ENCODE results near the gene CCR8.

The CCR8 gene

DNA sequence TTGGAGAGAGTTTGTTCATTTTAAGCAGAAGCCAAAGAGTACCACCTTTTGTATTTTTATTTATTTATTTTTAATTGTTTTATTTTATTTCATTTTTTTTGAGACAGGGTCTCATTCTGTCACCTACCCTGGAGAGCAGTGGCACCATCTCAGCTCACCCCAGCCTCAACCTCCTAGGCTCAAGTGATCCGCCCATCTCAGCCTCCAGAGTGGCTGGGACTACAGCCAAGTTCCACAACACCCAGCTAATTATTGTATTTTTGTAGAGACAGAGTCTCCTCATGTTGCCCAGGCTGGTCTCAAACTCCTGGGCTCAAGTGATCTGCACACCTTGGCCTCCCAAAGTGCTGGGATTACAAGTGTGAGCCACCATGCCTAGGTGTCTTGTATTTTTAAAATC, 9.6 kb downstream of the CCR8 start:
- Histone ChIP-seq H2BK5ac (ENCODE audit: low read length) (no peak overlapping the region), H2BK15ac (ENCODE audit: low read length) (no peak overlapping the region), H3K4me1 (ENCODE audit: control insufficient read depth in 2 of 2, insufficient read depth in 1 of 2, low read depth in 1 of 2, low read length in 2 of 2) (no peaks in the 10 kb centered on the region), H3K79me1 (ENCODE audit: low read depth, low read length) (no peaks in the 10 kb centered on the region), H3K14ac (ENCODE audit: low read length) (no peak overlapping the region), H2BK120ac (ENCODE audit: low read depth, low read length) (no peak overlapping the region), H2AFZ (ENCODE audit: low read length) (no peak overlapping the region), H3K18ac (ENCODE audit: low read length) (no peak overlapping the region), H3K23ac (ENCODE audit: low read depth, low read length, poor library complexity) (no peak overlapping the region), H3K27ac (replicated peaks; ENCODE audit: low read length) (no peak overlapping the region), H3K4me3 (ENCODE audit: low read length in 2 of 2) (no peak overlapping the region), H3K36me3 (replicated peaks in 1 of 2; ENCODE audit: control insufficient read depth in 2 of 2, insufficient read depth in 2 of 2, low read length in 2 of 2) (no peaks in the 10 kb centered on the region), H3K9ac (ENCODE audit: low read depth, low read length, poor library complexity) (no peak overlapping the region), H3K4ac (ENCODE audit: low read length) (no peak overlapping the region), H3K4me2 (ENCODE audit: insufficient read depth, low read length, poor library complexity, severe bottlenecking) (no peak overlapping the region), H2AK5ac (ENCODE audit: low read depth, low read length) (no peak overlapping the region), H3K9me3 (replicated peaks in 1 of 2; ENCODE audit: control insufficient read depth in 2 of 2, insufficient read depth in 1 of 2, low read depth in 1 of 2, low read length in 2 of 2) (no peaks in the 10 kb centered on the region), H3K27me3 (ENCODE audit: control insufficient read depth in 3 of 3, insufficient read depth in 3 of 3, low read depth in 1 of 3, low read length in 3 of 3) (no peaks in the 10 kb centered on the region), H4K8ac (ENCODE audit: low read depth, low read length) (no peak overlapping the region), H2BK12ac (ENCODE audit: low read length) (no peak overlapping the region), H4K91ac (ENCODE audit: low read depth, low read length, poor library complexity) (no peak overlapping the region)
- no CpG with 5 or more reads among the region's 1 CpG for WGBS, 2 donors (ENCODE audit: extremely low coverage in 2 of 2, insufficient read length in 2 of 2, insufficient replicate concordance in 1 of 2)
- no peak for DNase-seq (ENCODE audit: low spot score)

- H3K9me3 ChIP-seq (replicated peaks in 1 of 2; ENCODE audit: control insufficient read depth in 2 of 2, insufficient read depth in 1 of 2, low read depth in 1 of 2, low read length in 2 of 2) = no peaks in the 10 kb centered on the region
- no peak overlapping the region for H3K23ac ChIP-seq (ENCODE audit: low read depth, low read length, poor library complexity)
- no peaks in the 10 kb centered on the region for H3K36me3 ChIP-seq (replicated peaks in 1 of 2; ENCODE audit: control insufficient read depth in 2 of 2, insufficient read depth in 2 of 2, low read length in 2 of 2)
- H2BK120ac ChIP-seq (ENCODE audit: low read depth, low read length) = no peak overlapping the region
- H3K9ac ChIP-seq (ENCODE audit: low read depth, low read length, poor library complexity) = no peak overlapping the region
- no peak overlapping the region for H4K91ac ChIP-seq (ENCODE audit: low read depth, low read length, poor library complexity)
- H3K4me3 ChIP-seq (ENCODE audit: low read length in 2 of 2) = peak overlapping the region in 1 of 2 donors; percentile 54
- DNase-seq (ENCODE audit: low spot score) = no peak
- H4K8ac ChIP-seq (ENCODE audit: low read depth, low read length) = no peak overlapping the region
- H3K27ac ChIP-seq (replicated peaks; ENCODE audit: low read length) = no peak overlapping the region
- H3K4me1 ChIP-seq (ENCODE audit: control insufficient read depth in 2 of 2, insufficient read depth in 1 of 2, low read depth in 1 of 2, low read length in 2 of 2) = no peaks in the 10 kb centered on the region
- H3K4ac ChIP-seq (ENCODE audit: low read length) = no peak overlapping the region
- no peak overlapping the region for H2BK12ac ChIP-seq (ENCODE audit: low read length)
- no CpG with 5 or more reads among the region's 1 CpG for WGBS, 2 donors (ENCODE audit: extremely low coverage in 2 of 2, insufficient read length in 2 of 2, insufficient replicate concordance in 1 of 2)
- no peak overlapping the region for H2AK5ac ChIP-seq (ENCODE audit: low read depth, low read length)
- H3K18ac ChIP-seq (ENCODE audit: low read length) = no peak overlapping the region
- H2BK15ac ChIP-seq (ENCODE audit: low read length) = no peak overlapping the region
- no peak overlapping the region for H2BK5ac ChIP-seq (ENCODE audit: low read length)
- H3K4me2 ChIP-seq (ENCODE audit: insufficient read depth, low read length, poor library complexity, severe bottlenecking) = no peak overlapping the region
- H3K27me3 ChIP-seq (ENCODE audit: control insufficient read depth in 3 of 3, insufficient read depth in 3 of 3, low read depth in 1 of 3, low read length in 3 of 3) = no peaks in the 10 kb centered on the region
- no peaks in the 10 kb centered on the region for H3K79me1 ChIP-seq (ENCODE audit: low read depth, low read length)
- H2AFZ ChIP-seq (ENCODE audit: low read length) = no peak overlapping the region
- H3K14ac ChIP-seq (ENCODE audit: low read length) = no peak overlapping the region
Observed at GRCh38 chr3:39343076-39343717, 13.7 kb downstream of the CCR8 start.

DNA sequence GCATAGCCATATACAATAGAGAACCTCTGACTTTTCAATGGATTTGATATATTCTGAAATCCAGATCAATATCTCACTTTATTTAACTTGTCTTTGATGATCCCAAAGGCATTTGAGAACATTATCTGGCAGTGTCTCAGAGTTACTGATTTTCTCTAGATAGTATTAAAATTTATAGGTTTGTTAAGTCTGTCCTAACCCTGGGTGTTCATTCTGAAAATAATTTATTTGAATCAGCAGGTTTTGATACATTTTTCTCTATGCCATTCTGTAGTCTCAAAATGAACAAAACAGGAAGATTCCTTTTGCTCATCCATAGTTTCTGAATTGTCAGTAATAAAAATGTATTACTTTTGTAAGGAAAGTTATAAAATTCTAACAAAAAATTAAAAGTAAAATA, 14.3 kb downstream of the CCR8 start:
- Histone ChIP-seq H3K4ac (ENCODE audit: low read length) (no peak overlapping the region), H3K14ac (ENCODE audit: low read length) (no peak overlapping the region), H3K4me1 (ENCODE audit: control insufficient read depth in 2 of 2, insufficient read depth in 1 of 2, low read depth in 1 of 2, low read length in 2 of 2) (no peaks in the 10 kb centered on the region), H2AK5ac (ENCODE audit: low read depth, low read length) (no peak overlapping the region), H2BK120ac (ENCODE audit: low read depth, low read length) (no peak overlapping the region), H3K27ac (replicated peaks; ENCODE audit: low read length) (no peak overlapping the region), H3K9ac (ENCODE audit: low read depth, low read length, poor library complexity) (no peak overlapping the region), H2BK5ac (ENCODE audit: low read length) (no peak overlapping the region), H2BK12ac (ENCODE audit: low read length) (no peak overlapping the region), H3K36me3 (replicated peaks in 1 of 2; ENCODE audit: control insufficient read depth in 2 of 2, insufficient read depth in 2 of 2, low read length in 2 of 2) (no peaks in the 10 kb centered on the region), H2AFZ (ENCODE audit: low read length) (no peak overlapping the region), H4K91ac (ENCODE audit: low read depth, low read length, poor library complexity) (no peak overlapping the region), H3K4me2 (ENCODE audit: insufficient read depth, low read length, poor library complexity, severe bottlenecking) (no peak overlapping the region), H3K79me1 (ENCODE audit: low read depth, low read length) (no peaks in the 10 kb centered on the region), H3K18ac (ENCODE audit: low read length) (no peak overlapping the region), H3K9me3 (replicated peaks in 1 of 2; ENCODE audit: control insufficient read depth in 2 of 2, insufficient read depth in 1 of 2, low read depth in 1 of 2, low read length in 2 of 2) (no peaks in the 10 kb centered on the region), H3K23ac (ENCODE audit: low read depth, low read length, poor library complexity) (no peak overlapping the region), H4K8ac (ENCODE audit: low read depth, low read length) (no peak overlapping the region), H3K27me3 (ENCODE audit: control insufficient read depth in 3 of 3, insufficient read depth in 3 of 3, low read depth in 1 of 3, low read length in 3 of 3) (no peaks in the 10 kb centered on the region), H2BK15ac (ENCODE audit: low read length) (no peak overlapping the region), H3K4me3 (ENCODE audit: low read length in 2 of 2) (no peak overlapping the region)
- DNase-seq (ENCODE audit: low spot score) = no peak

GRCh38 chr3:39344746-39345344, 15.3 kb downstream of the CCR8 start:
- no peak overlapping the region for H2BK120ac ChIP-seq (ENCODE audit: low read depth, low read length)
- H3K4me3 ChIP-seq (ENCODE audit: low read length in 2 of 2) = no peak overlapping the region
- no peaks in the 10 kb centered on the region for H3K36me3 ChIP-seq (replicated peaks in 1 of 2; ENCODE audit: control insufficient read depth in 2 of 2, insufficient read depth in 2 of 2, low read length in 2 of 2)
- H2AK5ac ChIP-seq (ENCODE audit: low read depth, low read length) = no peak overlapping the region
- no peaks in the 10 kb centered on the region for H3K27me3 ChIP-seq (ENCODE audit: control insufficient read depth in 3 of 3, insufficient read depth in 3 of 3, low read depth in 1 of 3, low read length in 3 of 3)
- H3K14ac ChIP-seq (ENCODE audit: low read length) = no peak overlapping the region
- no peak overlapping the region for H4K91ac ChIP-seq (ENCODE audit: low read depth, low read length, poor library complexity)
- no peak overlapping the region for H3K4me2 ChIP-seq (ENCODE audit: insufficient read depth, low read length, poor library complexity, severe bottlenecking)
- H3K9me3 ChIP-seq (replicated peaks in 1 of 2; ENCODE audit: control insufficient read depth in 2 of 2, insufficient read depth in 1 of 2, low read depth in 1 of 2, low read length in 2 of 2) = no peaks in the 10 kb centered on the region
- no peak overlapping the region for H2BK15ac ChIP-seq (ENCODE audit: low read length)
- no peak overlapping the region for H2BK5ac ChIP-seq (ENCODE audit: low read length)
- no peak overlapping the region for H3K18ac ChIP-seq (ENCODE audit: low read length)
- H3K4ac ChIP-seq (ENCODE audit: low read length) = no peak overlapping the region
- DNase-seq (ENCODE audit: low spot score) = no peak
- no peak overlapping the region for H4K8ac ChIP-seq (ENCODE audit: low read depth, low read length)
- H3K79me1 ChIP-seq (ENCODE audit: low read depth, low read length) = no peaks in the 10 kb centered on the region
- no peak overlapping the region for H2BK12ac ChIP-seq (ENCODE audit: low read length)
- H2AFZ ChIP-seq (ENCODE audit: low read length) = no peak overlapping the region
- no peak overlapping the region for H3K27ac ChIP-seq (replicated peaks; ENCODE audit: low read length)
- H3K4me1 ChIP-seq (ENCODE audit: control insufficient read depth in 2 of 2, insufficient read depth in 1 of 2, low read depth in 1 of 2, low read length in 2 of 2) = peaks cover 0 to 2% of the 10 kb centered on the region in 2 donors
- no peak overlapping the region for H3K9ac ChIP-seq (ENCODE audit: low read depth, low read length, poor library complexity)
- H3K23ac ChIP-seq (ENCODE audit: low read depth, low read length, poor library complexity) = no peak overlapping the region

All from neuronal stem cell (in vitro differentiated cells).